Naive thymus-derived CD4-positive, alpha-beta T cell (primary cell): Measurements from ENCODE around the gene MLC1. TPM values are rescaled to one million over a fixed set of nuclear protein-coding genes. Genes with fewer than 3 reads are reported as not detected.

Experiments used
- ATAC-seq: fragments of 150-1000 bp; cut with Tn5 transposase; 2 replicates; pipeline ENCODE4 v1.10.0; 2021; ENCODE audit warnings: mild to moderate bottlenecking, moderate library complexity
- CTCF ChIA-PET: fragments of 350-600 bp; sonication (Branson Sonifier 250); formaldehyde crosslinking; loops from one replicate; lab custom pipeline; 2021; ENCODE audit warnings: antibody characterized with exemption; lab: Charles Lee
- POLR2A ChIA-PET: fragments of 350-600 bp; sonication (Branson Sonifier 250); formaldehyde crosslinking; loops from one replicate; lab custom pipeline; 2021; ENCODE audit warnings: antibody characterized with exemption, inconsistent platforms; lab: Charles Lee
- DNase-seq, 9 donors: peaks; one replicate each; pipeline versions ENCODE4 v3.0.0 to v3.0.0-alpha.2; 2020 to 2022; ENCODE audit warnings: mixed read lengths in 1 of 9
- H3K27ac ChIP-seq: one replicate; pipeline ENCODE4 v1.7.0; 2013; ENCODE audit warnings: mild to moderate bottlenecking, low read depth, low read length, moderate library complexity
- H3K27me3 ChIP-seq, 2 donors: one replicate each; pipeline ENCODE4 v1.7.0; 2013; ENCODE audit warnings: low read length in 2 of 2, mild to moderate bottlenecking in 2 of 2, moderate library complexity in 2 of 2; ENCODE audit not compliant: control insufficient read depth in 2 of 2, insufficient read depth in 2 of 2
- H3K36me3 ChIP-seq, 3 experiments: 1 replicate in 2 of 3; 2 replicates in 1 of 3; pipeline ENCODE4 v1.7.0; 2013; ENCODE audit warnings: low read length in 3 of 3, mild to moderate bottlenecking in 3 of 3, moderate library complexity in 1 of 3; ENCODE audit not compliant: insufficient read depth in 3 of 3, control insufficient read depth in 2 of 3
- H3K4me1 ChIP-seq, 2 donors: one replicate each; pipeline ENCODE4 v1.7.0; 2013; ENCODE audit warnings: low read length in 2 of 2, mild to moderate bottlenecking in 2 of 2, moderate library complexity in 1 of 2; ENCODE audit not compliant: control insufficient read depth in 2 of 2, insufficient read depth in 2 of 2
- H3K4me3 ChIP-seq: 2 replicates; pipeline ENCODE4 v1.7.0; 2013; ENCODE audit warnings: mild to moderate bottlenecking, low read length
- H3K9me3 ChIP-seq, 3 experiments: 1 replicate in 2 of 3; 2 replicates in 1 of 3; pipeline ENCODE4 v1.7.0; 2013; ENCODE audit warnings: low read length in 3 of 3; ENCODE audit not compliant: control insufficient read depth in 2 of 3
- H3K27ac Mint-ChIP-seq, 9 donors: one replicate each; pipeline ENCODE4 v1.8.0; 2020 to 2022; ENCODE audit warnings: mixed read lengths in 9 of 9, mild to moderate bottlenecking in 8 of 9, moderate library complexity in 5 of 9, inconsistent platforms in 2 of 9
- H3K27me3 Mint-ChIP-seq, 5 donors: one replicate each; pipeline ENCODE4 v1.8.0; 2021 to 2022; ENCODE audit warnings: mixed read lengths in 5 of 5, mild to moderate bottlenecking in 1 of 5
- H3K36me3 Mint-ChIP-seq, 5 donors: one replicate each; pipeline ENCODE4 v1.8.0; 2020 to 2022; ENCODE audit warnings: mixed read lengths in 5 of 5, mild to moderate bottlenecking in 3 of 5, inconsistent platforms in 1 of 5
- H3K4me1 Mint-ChIP-seq, 7 donors: one replicate each; pipeline ENCODE4 v1.8.0; 2020 to 2022; ENCODE audit warnings: mixed read lengths in 7 of 7, mild to moderate bottlenecking in 3 of 7, inconsistent platforms in 1 of 7
- H3K4me3 Mint-ChIP-seq, 10 donors: one replicate each; pipeline ENCODE4 v1.8.0; 2020 to 2022; ENCODE audit warnings: mild to moderate bottlenecking in 10 of 10, mixed read lengths in 10 of 10, moderate library complexity in 6 of 10, inconsistent platforms in 2 of 10
- H3K9me3 Mint-ChIP-seq, 11 donors: one replicate each; pipeline ENCODE4 v1.8.0; 2020 to 2022; ENCODE audit warnings: mixed read lengths in 11 of 11, mild to moderate bottlenecking in 4 of 11, inconsistent platforms in 1 of 11, moderate library complexity in 1 of 11
- intact Hi-C, 2 donors: fragments of 100-400 bp; cut with micrococcal nuclease; formaldehyde crosslinking; loops; one replicate each; pipeline ENCODE4 v1.15.1; 2023
- polyA plus RNA-seq, 2 donors: library from polyadenylated mRNA; unstranded; fragments of 300-500 nt; fragmentation: Illumina TruSeq; gene quantifications; one replicate each; pipeline ENCODE4 v1.2.3, GENCODE V29; 2021
- total RNA-seq, 6 experiments: library from RNA in 5 of 6; stranded (reverse) in 5 of 6; gene quantifications; 1 replicate in 5 of 6; 2 replicates in 1 of 6; pipeline ENCODE4 v1.2.3 and lab custom pipeline; 2021 to 2026

Gene MLC1
- total and polyA plus RNA-seq, 7 experiments from 2014 or later: 0.08 to 7.2 (median 0.48) TPM; not detected in 2

GRCh38 chr22:50121202-50121740, 36.0 kb upstream of the MLC1 start:
- H3K36me3 Mint-ChIP-seq: peaks cover 0 to 15% (median 3%) of the 10 kb centered on the region in 5 donors
- no peaks in the 10 kb centered on the region for H3K36me3 ChIP-seq
- no peaks in the 10 kb centered on the region for H3K4me1 ChIP-seq

GRCh38 chr22:50119768-50120251, 34.6 kb upstream of the MLC1 start:
- intact Hi-C loops: no loop called here
- H3K27ac ChIP-seq: no peak overlapping the region
- H3K9me3 ChIP-seq: peaks cover 0 to 12% (median 0%) of the 10 kb centered on the region in 3 experiments
- H3K4me1 Mint-ChIP-seq: no peaks in the 10 kb centered on the region
- CTCF ChIA-PET: no interaction called here
- H3K4me3 ChIP-seq: no peak overlapping the region
- peaks cover 0 to 40% (median 4%) of the 10 kb centered on the region in 5 donors for H3K27me3 Mint-ChIP-seq
- POLR2A ChIA-PET: no interaction called here
- peaks cover 0 to 15% (median 3%) of the 10 kb centered on the region in 5 donors for H3K36me3 Mint-ChIP-seq
- H3K9me3 Mint-ChIP-seq: peaks cover 0 to 37% (median 19%) of the 10 kb centered on the region in 11 donors
- H3K27ac Mint-ChIP-seq: no peak overlapping the region
- no peaks in the 10 kb centered on the region for H3K27me3 ChIP-seq
- no peaks in the 10 kb centered on the region for H3K4me1 ChIP-seq
- DNase-seq (no peak), ATAC-seq (no peak)
- no peak overlapping the region for H3K4me3 Mint-ChIP-seq
- H3K36me3 ChIP-seq: no peaks in the 10 kb centered on the region

More at GRCh38 chr22:50121202-50121740, 36.0 kb upstream of the MLC1 start:
- ChIA-PET CTCF (no interaction called here), POLR2A (no interaction called here)
- Mint-ChIP-seq H3K9me3 (peaks cover 0 to 37% (median 19%) of the 10 kb centered on the region in 11 donors), H3K27ac (no peak overlapping the region), H3K27me3 (peaks cover 0 to 45% (median 7%) of the 10 kb centered on the region in 5 donors), H3K4me3 (no peak overlapping the region), H3K4me1 (no peaks in the 10 kb centered on the region)
- H3K4me3 ChIP-seq: no peak overlapping the region
- H3K9me3 ChIP-seq: peaks cover 0 to 12% (median 0%) of the 10 kb centered on the region in 3 experiments
- no peaks in the 10 kb centered on the region for H3K27me3 ChIP-seq
- H3K27ac ChIP-seq: no peak overlapping the region
- intact Hi-C loops: no loop called here
- DNase-seq: no peak
- no peak for ATAC-seq

GRCh38 chr22:50119169-50119767, 34.0 kb upstream of the MLC1 start:
- ChIA-PET CTCF (no interaction called here), POLR2A (no interaction called here)
- no peaks in the 10 kb centered on the region for H3K4me1 ChIP-seq
- no peaks in the 10 kb centered on the region for H3K27me3 ChIP-seq
- H3K4me3 ChIP-seq: no peak overlapping the region
- peaks cover 0 to 13% (median 3%) of the 10 kb centered on the region in 5 donors for H3K36me3 Mint-ChIP-seq
- intact Hi-C loops: no loop called here
- no peaks in the 10 kb centered on the region for H3K36me3 ChIP-seq
- H3K27me3 Mint-ChIP-seq: peaks cover 0 to 39% (median 4%) of the 10 kb centered on the region in 5 donors
- H3K9me3 ChIP-seq: peaks cover 0 to 7% (median 0%) of the 10 kb centered on the region in 3 experiments
- ATAC-seq: no peak
- no peak overlapping the region for H3K4me3 Mint-ChIP-seq
- DNase-seq: no peak
- no peaks in the 10 kb centered on the region for H3K4me1 Mint-ChIP-seq
- peaks cover 0 to 31% (median 17%) of the 10 kb centered on the region in 11 donors for H3K9me3 Mint-ChIP-seq
- H3K27ac Mint-ChIP-seq: no peak overlapping the region
- H3K27ac ChIP-seq: no peak overlapping the region

GRCh38 chr22:50118557-50119168, 33.4 kb upstream of the MLC1 start:
- DNase-seq: no peak
- no peak overlapping the region for H3K4me3 ChIP-seq
- intact Hi-C loops: no loop called here
- H3K27ac ChIP-seq: no peak overlapping the region
- peaks cover 0 to 7% (median 0%) of the 10 kb centered on the region in 3 experiments for H3K9me3 ChIP-seq
- Mint-ChIP-seq H3K27ac (no peak overlapping the region), H3K27me3 (peaks cover 0 to 33% (median 4%) of the 10 kb centered on the region in 5 donors), H3K9me3 (peaks cover 0 to 25% (median 11%) of the 10 kb centered on the region in 11 donors), H3K4me1 (no peaks in the 10 kb centered on the region), H3K36me3 (peaks cover 0 to 7% (median 0%) of the 10 kb centered on the region in 5 donors), H3K4me3 (no peak overlapping the region)
- H3K4me1 ChIP-seq: no peaks in the 10 kb centered on the region
- H3K36me3 ChIP-seq: no peaks in the 10 kb centered on the region
- ChIA-PET CTCF (interaction anchor here (0.6 kb wide), 1 partner anchor 22 kb away, joined by 5 read pairs; no protein-coding TSS in a partner anchor), POLR2A (no interaction called here)
- no peaks in the 10 kb centered on the region for H3K27me3 ChIP-seq
- ATAC-seq: no peak

GRCh38 chr22:50118129-50118528, 32.9 kb upstream of the MLC1 start:
- H3K27ac ChIP-seq: no peak overlapping the region
- ChIA-PET CTCF (interaction anchor here (0.6 kb wide), 1 partner anchor 23 kb away, joined by 5 read pairs; no protein-coding TSS in a partner anchor), POLR2A (no interaction called here)
- no peaks in the 10 kb centered on the region for H3K36me3 ChIP-seq
- H3K27me3 ChIP-seq: no peaks in the 10 kb centered on the region
- no peak overlapping the region for H3K4me3 Mint-ChIP-seq
- no peak overlapping the region for H3K27ac Mint-ChIP-seq
- H3K9me3 Mint-ChIP-seq: peaks cover 0 to 20% (median 6%) of the 10 kb centered on the region in 11 donors
- peaks cover 0 to 4% (median 0%) of the 10 kb centered on the region in 5 donors for H3K36me3 Mint-ChIP-seq
- H3K4me3 ChIP-seq: no peak overlapping the region
- ATAC-seq (no peak), DNase-seq (no peak)
- H3K4me1 ChIP-seq: no peaks in the 10 kb centered on the region
- H3K27me3 Mint-ChIP-seq: peaks cover 0 to 29% (median 4%) of the 10 kb centered on the region in 5 donors
- intact Hi-C loops: no loop called here
- H3K9me3 ChIP-seq: peaks cover 0 to 4% (median 0%) of the 10 kb centered on the region in 3 experiments
- no peaks in the 10 kb centered on the region for H3K4me1 Mint-ChIP-seq

- H3K9me3 ChIP-seq: no peaks in the 10 kb centered on the region
- H3K4me3 Mint-ChIP-seq: no peak overlapping the region
- no peaks in the 10 kb centered on the region for H3K36me3 ChIP-seq
- ChIA-PET POLR2A (no interaction called here), CTCF (no interaction called here)
- H3K4me1 ChIP-seq: no peaks in the 10 kb centered on the region
- intact Hi-C loops: no loop called here
- DNase-seq (no peak), ATAC-seq (no peak)
- no peak overlapping the region for H3K4me3 ChIP-seq
- H3K36me3 Mint-ChIP-seq: peaks cover 0 to 4% (median 0%) of the 10 kb centered on the region in 5 donors
- H3K27me3 ChIP-seq: no peaks in the 10 kb centered on the region
- H3K9me3 Mint-ChIP-seq: peaks cover 0 to 11% (median 2%) of the 10 kb centered on the region in 11 donors
- peaks cover 4 to 9% (median 6%) of the 10 kb centered on the region in 7 donors for H3K4me1 Mint-ChIP-seq
- H3K27ac Mint-ChIP-seq: no peak overlapping the region
- H3K27ac ChIP-seq: no peak overlapping the region
- peaks cover 0 to 34% (median 7%) of the 10 kb centered on the region in 5 donors for H3K27me3 Mint-ChIP-seq
Observed at GRCh38 chr22:50117168-50117762, 32.0 kb upstream of the MLC1 start.
